K562 (cell line): ENCODE results near the gene RPL27. TPM values are rescaled to one million over a fixed set of nuclear protein-coding genes. Genes with fewer than 3 reads are reported as not detected.
A peak's percentile ranks its signal among the peaks of the same experiment; 100 is the strongest.

Source experiments
- CBFB ChIP-seq: sonication (generic); formaldehyde crosslinking; IDR thresholded peaks from 2 replicates; pipeline ENCODE4 v1.4.0; 2020; ENCODE audit warnings: mild to moderate bottlenecking, missing genetic modification reagents
- COPS2 ChIP-seq: fragments of 450-650 bp; conservative IDR thresholded peaks from 2 replicates; pipeline ENCODE4 v1.6.1; 2016; ENCODE audit warnings: mild to moderate bottlenecking, moderate library complexity
- CREB1 ChIP-seq, 2 experiments: sonication (generic) in 1 of 2; formaldehyde crosslinking in 1 of 2; IDR thresholded peaks; 2 replicates each; pipeline versions ENCODE4 v1.6.1 to v1.8.0; 2012 to 2022; ENCODE audit warnings: inconsistent platforms in 1 of 2, mild to moderate bottlenecking in 1 of 2, missing genetic modification reagents in 1 of 2, moderate library complexity in 1 of 2
- CTBP1 ChIP-seq: fragments of 450-650 bp; IDR thresholded peaks from 2 replicates; pipeline ENCODE4 v1.6.1; 2016; ENCODE audit warnings: borderline replicate concordance
- FOXJ3 ChIP-seq: sonication (generic); formaldehyde crosslinking; IDR thresholded peaks from 2 replicates; pipeline ENCODE4 v1.4.0; 2020; ENCODE audit warnings: mild to moderate bottlenecking, missing genetic modification reagents
- FOXM1 ChIP-seq, 2 experiments: fragments of 450-650 bp in 1 of 2; sonication (generic) in 1 of 2; formaldehyde crosslinking in 1 of 2; IDR thresholded peaks; 2 replicates each; pipeline versions ENCODE4 v1.6.1 to v1.9.0; 2017 to 2022; ENCODE audit warnings: low read depth in 2 of 2, mild to moderate bottlenecking in 2 of 2, missing genetic modification reagents in 1 of 2, moderate library complexity in 1 of 2
- HDGF ChIP-seq: fragments of 450-650 bp; IDR thresholded peaks from 2 replicates; pipeline ENCODE4 v1.6.1; 2016
- PTBP1 ChIP-seq: fragments of 200-400 bp; formaldehyde crosslinking; IDR thresholded peaks from 2 replicates; pipeline ENCODE4 v1.6.1; 2017; ENCODE audit warnings: low read depth, low read length
- RBFOX2 ChIP-seq: fragments of 200-400 bp; formaldehyde crosslinking; IDR thresholded peaks from 2 replicates; pipeline ENCODE4 v1.6.1; 2017; ENCODE audit warnings: low read depth, mild to moderate bottlenecking, low read length, moderate library complexity
- RCOR1 ChIP-seq, 2 experiments: IDR thresholded peaks; 2 replicates each; pipeline ENCODE4 v1.6.1; 2012; ENCODE audit warnings: low read depth in 2 of 2, low read length in 2 of 2, borderline replicate concordance in 1 of 2, improper control_type of control experiment in 1 of 2
- ZNF134 ChIP-seq: fragments of 250-450 bp; sonication (Bioruptor Pico); conservative IDR thresholded peaks from 2 replicates; pipeline ENCODE4 v1.4.0; 2020
- ZSCAN29 ChIP-seq: fragments of 450-650 bp; IDR thresholded peaks from 2 replicates; pipeline ENCODE4 v1.6.1; 2017
- polyA plus RNA-seq, 8 experiments: library from polyadenylated mRNA; depleted of rRNA in 4 of 8; stranded (reverse) in 5 of 8; unstranded in 3 of 8; fragments of >200 nt; fragmentation: Nextera tagmentation in 2 of 8; fragmentation: Illumina TruSeq in 1 of 8; extraction: Ambion mirVana in 2 of 8; extraction: Trizol in 1 of 8; gene quantifications; 2 replicates each; pipeline versions ENCODE4 v1.2.1 to v1.2.3, GENCODE V29; 2011 to 2014; ENCODE audit warnings: inconsistent platforms in 1 of 8, missing spikeins in 1 of 8
- total RNA-seq, 7 experiments: library from RNA; depleted of rRNA in 6 of 7; stranded (reverse); fragments of >200 nt in 6 of 7; fragmentation: Illumina TruSeq in 2 of 7; extraction: Trizol in 2 of 7; gene quantifications; 2 replicates each; pipeline versions ENCODE4 v1.2.1 to v1.2.3, GENCODE V29; 2011 to 2021; ENCODE audit warnings: low replicate concordance in 1 of 7
- TF ChIP-seq, protein P1 (sequence below), 2 experiments: fragments of 200-800 bp in 1 of 2; sonication (Bioruptor generic) in 1 of 2; sonication (generic) in 1 of 2; formaldehyde crosslinking in 1 of 2; IDR thresholded peaks in 1 of 2; conservative IDR thresholded peaks in 1 of 2; 2 replicates each; pipeline versions ENCODE4 v1.5.0 to v1.6.1; 2016 to 2020; ENCODE audit warnings: missing compliant biosample characterization in 1 of 2, missing genetic modification characterization in 1 of 2, missing genetic modification reagents in 1 of 2
- TF ChIP-seq, protein P2 (sequence below): sonication (generic); formaldehyde crosslinking; IDR thresholded peaks from 2 replicates; pipeline ENCODE4 v1.9.0; 2022; ENCODE audit warnings: mild to moderate bottlenecking, missing genetic modification reagents
- TF ChIP-seq, protein P3 (sequence below), 2 experiments: fragments of 450-650 bp in 1 of 2; sonication (generic) in 1 of 2; formaldehyde crosslinking in 1 of 2; IDR thresholded peaks; 2 replicates each; pipeline versions ENCODE4 v1.7.1 to v1.9.0; 2016 to 2022; ENCODE audit warnings: inconsistent platforms in 1 of 2, mild to moderate bottlenecking in 1 of 2, missing genetic modification reagents in 1 of 2

RPL27 gene
- total and polyA plus RNA-seq, 9 of the 15 experiments (the other 6 are each of a cell fraction or from before 2014, with no cell fraction given) = 1,539 to 6,155 (median 3,710) TPM

DNA sequence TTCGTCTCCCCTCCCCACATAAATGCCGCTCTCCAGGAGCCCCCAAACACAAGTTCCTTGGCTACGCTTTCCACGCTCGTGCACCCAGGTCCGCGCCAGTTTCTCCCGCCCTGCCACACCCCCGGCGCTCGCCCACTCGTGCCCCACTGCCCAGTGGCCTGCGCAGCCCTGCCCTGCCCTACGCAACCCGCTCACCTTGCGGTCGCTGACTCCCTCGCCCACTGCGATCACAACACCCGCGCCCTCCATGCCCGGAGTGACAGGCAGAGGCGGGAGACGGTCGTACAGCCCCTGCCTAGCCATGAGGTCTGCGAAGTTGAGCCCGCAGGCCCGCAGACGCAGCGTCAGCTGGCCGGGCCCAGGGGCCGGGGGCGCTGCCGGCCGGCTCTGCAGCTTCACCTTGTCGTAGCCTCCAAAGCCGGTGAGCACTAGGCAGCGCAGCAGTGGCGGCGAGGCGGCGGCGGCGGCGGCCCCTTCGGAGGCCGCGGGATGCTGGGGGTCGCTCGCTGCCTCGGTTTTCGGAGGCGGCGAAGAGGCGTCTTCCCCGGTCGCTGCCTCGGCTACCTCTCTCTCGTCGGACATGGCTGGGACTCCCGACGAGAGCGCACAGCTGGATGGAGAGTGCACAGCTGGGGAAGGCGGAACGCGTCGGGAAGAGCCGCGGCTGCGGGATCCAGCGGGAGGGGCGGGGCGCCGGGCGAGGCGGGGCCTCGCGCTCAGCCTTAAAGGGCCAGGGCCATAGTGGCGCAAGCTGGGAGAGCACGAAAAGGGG lies 23.7 kb downstream of the RPL27 start, which contains the start of gene VAT1 (continued):
- TF ChIP-seq, protein P1, sequence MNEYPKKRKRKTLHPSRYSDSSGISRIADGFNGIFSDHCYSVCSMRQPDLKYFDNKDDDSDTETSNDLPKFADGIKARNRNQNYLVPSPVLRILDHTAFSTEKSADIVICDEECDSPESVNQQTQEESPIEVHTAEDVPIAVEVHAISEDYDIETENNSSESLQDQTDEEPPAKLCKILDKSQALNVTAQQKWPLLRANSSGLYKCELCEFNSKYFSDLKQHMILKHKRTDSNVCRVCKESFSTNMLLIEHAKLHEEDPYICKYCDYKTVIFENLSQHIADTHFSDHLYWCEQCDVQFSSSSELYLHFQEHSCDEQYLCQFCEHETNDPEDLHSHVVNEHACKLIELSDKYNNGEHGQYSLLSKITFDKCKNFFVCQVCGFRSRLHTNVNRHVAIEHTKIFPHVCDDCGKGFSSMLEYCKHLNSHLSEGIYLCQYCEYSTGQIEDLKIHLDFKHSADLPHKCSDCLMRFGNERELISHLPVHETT (CRISPR knock-in tag; conservative IDR thresholded peaks at IDR 0.05 in 1 of 2, IDR thresholded peaks at IDR 0.05 in 1 of 2) = no peak
- TF ChIP-seq CREB1 (IDR thresholded peaks at IDR 0.05) = no peak; the same call in 1 of the 2 replicates
- peak; percentile 52; the same call in 1 of the 2 replicates for TF ChIP-seq CREB1 (CRISPR knock-in tag; IDR thresholded peaks at IDR 0.05)
- TF ChIP-seq RCOR1 (IDR thresholded peaks at IDR 0.05; ENCODE audit: borderline replicate concordance in 1 of 2, low read depth in 2 of 2, low read length in 2 of 2) = no peak; a peak in 1 of 4 replicates
- TF ChIP-seq, protein P2, sequence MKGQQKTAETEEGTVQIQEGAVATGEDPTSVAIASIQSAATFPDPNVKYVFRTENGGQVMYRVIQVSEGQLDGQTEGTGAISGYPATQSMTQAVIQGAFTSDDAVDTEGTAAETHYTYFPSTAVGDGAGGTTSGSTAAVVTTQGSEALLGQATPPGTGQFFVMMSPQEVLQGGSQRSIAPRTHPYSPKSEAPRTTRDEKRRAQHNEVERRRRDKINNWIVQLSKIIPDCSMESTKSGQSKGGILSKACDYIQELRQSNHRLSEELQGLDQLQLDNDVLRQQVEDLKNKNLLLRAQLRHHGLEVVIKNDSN (CRISPR knock-in tag) = no peak
- TF ChIP-seq ZSCAN29 = no peak
- no peak for TF ChIP-seq FOXM1 (IDR thresholded peaks at IDR 0.05; ENCODE audit: low read depth)
- TF ChIP-seq FOXM1 (CRISPR knock-in tag; IDR thresholded peaks at IDR 0.05; ENCODE audit: low read depth) = peak; percentile 88; the same call in 1 of the 2 replicates
- no peak for TF ChIP-seq HDGF
- TF ChIP-seq COPS2 = no peak
- TF ChIP-seq FOXJ3 (CRISPR knock-in tag) = no peak
- no peak for TF ChIP-seq PTBP1
- TF ChIP-seq CBFB (CRISPR knock-in tag) = no peak
- TF ChIP-seq CTBP1 = peak; percentile 81; the same call in 1 of the 2 replicates
- TF ChIP-seq, protein P3, sequence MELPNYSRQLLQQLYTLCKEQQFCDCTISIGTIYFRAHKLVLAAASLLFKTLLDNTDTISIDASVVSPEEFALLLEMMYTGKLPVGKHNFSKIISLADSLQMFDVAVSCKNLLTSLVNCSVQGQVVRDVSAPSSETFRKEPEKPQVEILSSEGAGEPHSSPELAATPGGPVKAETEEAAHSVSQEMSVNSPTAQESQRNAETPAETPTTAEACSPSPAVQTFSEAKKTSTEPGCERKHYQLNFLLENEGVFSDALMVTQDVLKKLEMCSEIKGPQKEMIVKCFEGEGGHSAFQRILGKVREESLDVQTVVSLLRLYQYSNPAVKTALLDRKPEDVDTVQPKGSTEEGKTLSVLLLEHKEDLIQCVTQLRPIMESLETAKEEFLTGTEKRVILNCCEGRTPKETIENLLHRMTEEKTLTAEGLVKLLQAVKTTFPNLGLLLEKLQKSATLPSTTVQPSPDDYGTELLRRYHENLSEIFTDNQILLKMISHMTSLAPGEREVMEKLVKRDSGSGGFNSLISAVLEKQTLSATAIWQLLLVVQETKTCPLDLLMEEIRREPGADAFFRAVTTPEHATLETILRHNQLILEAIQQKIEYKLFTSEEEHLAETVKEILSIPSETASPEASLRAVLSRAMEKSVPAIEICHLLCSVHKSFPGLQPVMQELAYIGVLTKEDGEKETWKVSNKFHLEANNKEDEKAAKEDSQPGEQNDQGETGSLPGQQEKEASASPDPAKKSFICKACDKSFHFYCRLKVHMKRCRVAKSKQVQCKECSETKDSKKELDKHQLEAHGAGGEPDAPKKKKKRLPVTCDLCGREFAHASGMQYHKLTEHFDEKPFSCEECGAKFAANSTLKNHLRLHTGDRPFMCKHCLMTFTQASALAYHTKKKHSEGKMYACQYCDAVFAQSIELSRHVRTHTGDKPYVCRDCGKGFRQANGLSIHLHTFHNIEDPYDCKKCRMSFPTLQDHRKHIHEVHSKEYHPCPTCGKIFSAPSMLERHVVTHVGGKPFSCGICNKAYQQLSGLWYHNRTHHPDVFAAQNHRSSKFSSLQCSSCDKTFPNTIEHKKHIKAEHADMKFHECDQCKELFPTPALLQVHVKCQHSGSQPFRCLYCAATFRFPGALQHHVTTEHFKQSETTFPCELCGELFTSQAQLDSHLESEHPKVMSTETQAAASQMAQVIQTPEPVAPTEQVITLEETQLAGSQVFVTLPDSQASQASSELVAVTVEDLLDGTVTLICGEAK (IDR thresholded peaks at IDR 0.05) = 0 out of 2 replicates have a peak, but pooled peaks have one; percentile 47
- TF ChIP-seq, protein P3 (CRISPR knock-in tag; IDR thresholded peaks at IDR 0.05) = no peak
- TF ChIP-seq RBFOX2 = peak; percentile 76
- TF ChIP-seq ZNF134 (CRISPR knock-in tag) = no peak
